Hepatocyte (in vitro differentiated cells): ENCODE measurements around the gene PHLDA2. TPM values are rescaled to one million over a fixed set of nuclear protein-coding genes. Genes with fewer than 3 reads are reported as not detected.
A peak's percentile ranks its signal among the peaks of the same experiment; 100 is the strongest.

Experiments used
- DNase-seq: peaks from one replicate; pipeline ENCODE4 v3.0.0-alpha.2; 2016; ENCODE audit warnings: low spot score
- H2AFZ ChIP-seq: fragments of 200-600 bp; sonication (generic); 2 replicates; pipeline ENCODE4 v1.6.0; 2016; ENCODE audit warnings: antibody characterized with exemption, mild to moderate bottlenecking
- H3K27ac ChIP-seq: fragments of 200-600 bp; sonication (generic); 2 replicates; pipeline ENCODE4 v1.5.1; 2016; ENCODE audit warnings: mild to moderate bottlenecking
- H3K27me3 ChIP-seq: fragments of 200-600 bp; sonication (generic); 2 replicates; pipeline ENCODE4 v1.6.1; 2016
- H3K36me3 ChIP-seq: fragments of 200-600 bp; sonication (generic); replicated peaks from 2 replicates; pipeline ENCODE4 v1.5.1; 2016; ENCODE audit warnings: low read depth; ENCODE audit not compliant: insufficient read depth
- H3K4me1 ChIP-seq: fragments of 200-600 bp; sonication (generic); 2 replicates; pipeline ENCODE4 v1.5.1; 2016; ENCODE audit warnings: mild to moderate bottlenecking, moderate library complexity; ENCODE audit not compliant: insufficient read depth
- H3K4me2 ChIP-seq: fragments of 200-600 bp; sonication (generic); 2 replicates; pipeline ENCODE4 v1.6.0; 2016
- H3K4me3 ChIP-seq: fragments of 200-600 bp; sonication (generic); 2 replicates; pipeline ENCODE4 v1.5.1; 2016; ENCODE audit warnings: mild to moderate bottlenecking
- H3K79me2 ChIP-seq: fragments of 200-600 bp; sonication (generic); 2 replicates; pipeline ENCODE4 v1.6.0; 2017; ENCODE audit warnings: mild to moderate bottlenecking
- H3K9me2 ChIP-seq: fragments of 200-600 bp; sonication (generic); replicated peaks from 2 replicates; pipeline ENCODE4 v1.6.0; 2017; ENCODE audit warnings: mild to moderate bottlenecking; ENCODE audit not compliant: insufficient read depth
- H3K9me3 ChIP-seq: fragments of 200-600 bp; sonication (generic); 2 replicates; pipeline ENCODE4 v1.5.1; 2016; ENCODE audit warnings: low read depth, mild to moderate bottlenecking
- H4K20me1 ChIP-seq: fragments of 200-600 bp; sonication (generic); 2 replicates; pipeline ENCODE4 v1.6.0; 2016; ENCODE audit warnings: mild to moderate bottlenecking; ENCODE audit not compliant: insufficient read depth, poor library complexity, severe bottlenecking
- EZH2 ChIP-seq: fragments of 200-600 bp; sonication (generic); IDR thresholded peaks from 2 replicates; pipeline ENCODE4 v1.6.1; 2016; ENCODE audit warnings: antibody characterized with exemption, mild to moderate bottlenecking, borderline replicate concordance
- EZH2phosphoT487 ChIP-seq: fragments of 200-600 bp; sonication (generic); IDR thresholded peaks from one replicate; pipeline ENCODE4 v1.6.1; 2018; ENCODE audit warnings: antibody characterized with exemption, mild to moderate bottlenecking, low read depth, moderate library complexity; ENCODE audit not compliant: unreplicated experiment, severe bottlenecking
- WGBS: methylation state at CpG from one replicate; pipeline ENCODE4 v1.1.6; 2016; ENCODE audit warnings: low lambda C conversion rate; ENCODE audit errors: missing lambda C conversion rate; 5-methylcytosine and 5-hydroxymethylcytosine counted together
- polyA plus RNA-seq: library from polyadenylated mRNA; unstranded; fragments of >200 nt; fragmentation: Nextera tagmentation; extraction: Ambion mirVana; gene quantifications from 2 replicates; pipeline ENCODE4 v1.2.1, GENCODE V29; 2016
- total RNA-seq: library from RNA; depleted of rRNA; stranded (reverse); fragments of >200 nt; gene quantifications from 2 replicates; pipeline ENCODE4 v1.2.3, GENCODE V29; 2014
- TF ChIP-seq, protein P1 (sequence below): fragments of 200-600 bp; sonication (generic); IDR thresholded peaks from 2 replicates; pipeline ENCODE4 v1.5.1; 2016; ENCODE audit warnings: antibody characterized with exemption, mild to moderate bottlenecking; ENCODE audit not compliant: poor library complexity

PHLDA2 gene
- total and polyA plus RNA-seq, 2 experiments from 2014 or later: 7.1 to 62.4 TPM

GRCh38 chr11:2975594-2975993 is 46.4 kb upstream of the PHLDA2 start:
- Histone ChIP-seq H3K4me3 (no peak overlapping the region), H3K27me3 (no peaks in the 10 kb centered on the region), H3K79me2 (peaks cover 91% of the 10 kb centered on the region), H3K4me1 (no peaks in the 10 kb centered on the region), H3K36me3 (peaks cover 10% of the 10 kb centered on the region), H4K20me1 (peaks cover 47% of the 10 kb centered on the region), H3K27ac (no peak overlapping the region), H3K4me2 (no peak overlapping the region), H2AFZ (no peak overlapping the region), H3K9me3 (no peaks in the 10 kb centered on the region), H3K9me2 (no peaks in the 10 kb centered on the region)
- TF ChIP-seq EZH2phosphoT487: no peak
- TF ChIP-seq, protein P1, sequence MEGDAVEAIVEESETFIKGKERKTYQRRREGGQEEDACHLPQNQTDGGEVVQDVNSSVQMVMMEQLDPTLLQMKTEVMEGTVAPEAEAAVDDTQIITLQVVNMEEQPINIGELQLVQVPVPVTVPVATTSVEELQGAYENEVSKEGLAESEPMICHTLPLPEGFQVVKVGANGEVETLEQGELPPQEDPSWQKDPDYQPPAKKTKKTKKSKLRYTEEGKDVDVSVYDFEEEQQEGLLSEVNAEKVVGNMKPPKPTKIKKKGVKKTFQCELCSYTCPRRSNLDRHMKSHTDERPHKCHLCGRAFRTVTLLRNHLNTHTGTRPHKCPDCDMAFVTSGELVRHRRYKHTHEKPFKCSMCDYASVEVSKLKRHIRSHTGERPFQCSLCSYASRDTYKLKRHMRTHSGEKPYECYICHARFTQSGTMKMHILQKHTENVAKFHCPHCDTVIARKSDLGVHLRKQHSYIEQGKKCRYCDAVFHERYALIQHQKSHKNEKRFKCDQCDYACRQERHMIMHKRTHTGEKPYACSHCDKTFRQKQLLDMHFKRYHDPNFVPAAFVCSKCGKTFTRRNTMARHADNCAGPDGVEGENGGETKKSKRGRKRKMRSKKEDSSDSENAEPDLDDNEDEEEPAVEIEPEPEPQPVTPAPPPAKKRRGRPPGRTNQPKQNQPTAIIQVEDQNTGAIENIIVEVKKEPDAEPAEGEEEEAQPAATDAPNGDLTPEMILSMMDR: peak; percentile 44
- 90% methylated on average over 4 of the region's 4 CpGs for WGBS
- DNase-seq: peak; percentile 39

GRCh38 chr11:2974272-2974671 is 45.1 kb upstream of the PHLDA2 start:
- no peaks in the 10 kb centered on the region for H3K9me3 ChIP-seq
- no peak for DNase-seq
- no peaks in the 10 kb centered on the region for H3K9me2 ChIP-seq
- H3K79me2 ChIP-seq: peaks cover 91% of the 10 kb centered on the region
- no peak overlapping the region for H3K27ac ChIP-seq
- no peaks in the 10 kb centered on the region for H3K27me3 ChIP-seq
- H3K4me3 ChIP-seq: no peak overlapping the region
- no peak overlapping the region for H2AFZ ChIP-seq
- H3K36me3 ChIP-seq: peaks cover 10% of the 10 kb centered on the region
- H3K4me1 ChIP-seq: no peaks in the 10 kb centered on the region
- 96% methylated on average over 3 of the region's 3 CpGs for WGBS
- no peak for TF ChIP-seq EZH2
- H4K20me1 ChIP-seq: peaks cover 34% of the 10 kb centered on the region
- H3K4me2 ChIP-seq: no peak overlapping the region

- Histone ChIP-seq H3K9me2 (no peaks in the 10 kb centered on the region), H3K4me1 (no peaks in the 10 kb centered on the region), H3K36me3 (peaks cover 5% of the 10 kb centered on the region), H3K4me2 (no peak overlapping the region), H4K20me1 (peaks cover 15% of the 10 kb centered on the region), H3K9me3 (no peaks in the 10 kb centered on the region), H3K79me2 (peaks cover 69% of the 10 kb centered on the region), H2AFZ (no peak overlapping the region), H3K27me3 (no peaks in the 10 kb centered on the region), H3K4me3 (no peak overlapping the region), H3K27ac (no peak overlapping the region)
- WGBS: 87% methylated on average over 6 of the region's 6 CpGs
- no peak for DNase-seq
- TF ChIP-seq EZH2: no peak
- TF ChIP-seq, protein P1: no peak
- no peak for TF ChIP-seq EZH2phosphoT487
Observed at GRCh38 chr11:2968341-2968900, 39.2 kb upstream of the PHLDA2 start.

- TF ChIP-seq EZH2 (no peak), EZH2phosphoT487 (no peak)
- TF ChIP-seq, protein P1: no peak
- peaks cover 59% of the 10 kb centered on the region for H3K79me2 ChIP-seq
- H3K27me3 ChIP-seq: no peaks in the 10 kb centered on the region
- no peaks in the 10 kb centered on the region for H3K9me2 ChIP-seq
- H2AFZ ChIP-seq: no peak overlapping the region
- no peak overlapping the region for H3K4me2 ChIP-seq
- WGBS: 91% methylated on average over 4 of the region's 4 CpGs
- H4K20me1 ChIP-seq: peaks cover 30% of the 10 kb centered on the region
- H3K4me1 ChIP-seq: no peaks in the 10 kb centered on the region
- no peak for DNase-seq
- no peak overlapping the region for H3K4me3 ChIP-seq
- H3K27ac ChIP-seq: no peak overlapping the region
- H3K9me3 ChIP-seq: no peaks in the 10 kb centered on the region
- H3K36me3 ChIP-seq: peaks cover 3% of the 10 kb centered on the region
Observed at GRCh38 chr11:2964782-2965181, 35.6 kb upstream of the PHLDA2 start.
